Stimulated activated CD4-positive, alpha-beta T cell treated with anti-CD3 and anti-CD28 coated beads, TNF-alpha, amount 100 ng/mL, for 4 hours (primary cell): ENCODE measurements around the gene GALR2.
A peak's percentile ranks its signal among the peaks of the same experiment; 100 is the strongest.

Experiments used
- DNase-seq, 3 experiments: peaks; one replicate each; pipeline ENCODE4 v3.0.0-alpha.2; 2020; ENCODE audit warnings: low read depth in 3 of 3

Gene GALR2

DNA sequence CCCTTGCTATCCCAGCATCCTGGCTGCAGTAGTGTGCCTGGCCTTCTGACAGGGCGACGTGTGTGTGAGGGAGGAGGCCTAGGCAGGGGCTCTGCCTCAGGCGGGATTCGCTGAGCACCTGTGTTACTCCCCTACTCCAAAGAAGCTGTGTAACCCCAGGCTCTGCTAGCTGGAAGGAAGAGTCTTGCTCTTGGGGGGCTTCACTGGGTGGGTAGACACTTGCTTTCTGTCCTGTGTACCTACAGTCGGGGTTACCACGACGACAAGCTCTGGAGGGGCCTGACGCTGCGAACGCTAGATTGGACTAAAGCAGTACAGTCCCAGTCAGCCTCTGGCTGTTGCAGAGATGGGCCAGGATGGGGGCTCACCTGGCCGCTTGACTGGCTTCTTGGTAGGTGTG is 19.5 kb downstream of the GALR2 start:
- DNase-seq, result no peak

DNA sequence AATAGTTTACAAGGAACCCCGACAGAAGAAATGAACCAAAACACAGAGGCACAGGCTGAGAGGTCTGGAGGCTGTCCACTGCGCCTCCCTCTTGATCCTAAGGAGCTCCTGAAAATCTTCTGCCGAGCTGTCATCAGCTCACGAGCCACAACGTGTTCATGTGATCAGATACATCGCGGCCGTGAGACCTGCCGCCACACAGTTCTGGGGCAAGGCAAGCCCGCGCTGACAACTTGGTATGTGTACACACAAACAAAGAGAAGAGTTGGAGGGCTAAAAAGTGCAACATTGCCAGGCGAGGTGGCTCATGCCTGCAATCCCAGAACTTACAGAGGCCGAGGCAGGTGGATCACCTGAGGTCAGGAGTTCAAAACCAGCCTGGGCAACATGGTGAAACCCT is 21.4 kb downstream of the GALR2 start:
- DNase-seq, result no peak

DNA sequence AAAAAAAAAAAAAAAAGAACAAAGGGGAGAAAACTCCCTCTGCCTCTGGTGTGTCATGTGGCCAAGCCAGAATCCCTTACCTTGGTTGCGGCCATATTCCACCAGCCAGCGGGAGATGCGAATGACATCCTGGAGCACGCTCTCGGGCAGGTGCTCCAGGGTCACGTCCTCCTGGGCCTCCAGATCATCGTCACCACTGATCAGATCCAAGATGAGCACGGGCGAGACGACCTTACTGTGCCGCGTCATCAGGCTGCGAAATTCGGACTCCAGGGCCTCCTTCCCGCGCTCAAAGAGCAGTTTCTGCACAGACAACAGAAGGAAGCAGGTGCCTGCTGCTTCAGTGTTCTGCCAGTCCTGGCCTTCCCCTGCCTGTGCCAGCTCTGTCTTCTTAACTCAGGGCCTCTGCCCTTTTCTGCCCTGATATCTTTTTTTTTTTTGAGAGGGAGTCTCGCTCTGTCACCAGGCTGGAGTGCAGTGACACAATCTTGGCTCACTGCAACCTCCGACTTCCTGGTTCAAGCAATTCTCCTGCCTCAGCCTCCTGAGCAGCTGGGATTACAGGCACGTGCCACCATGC is 23.2 kb downstream of the GALR2 start:
- no peak for DNase-seq

DNA sequence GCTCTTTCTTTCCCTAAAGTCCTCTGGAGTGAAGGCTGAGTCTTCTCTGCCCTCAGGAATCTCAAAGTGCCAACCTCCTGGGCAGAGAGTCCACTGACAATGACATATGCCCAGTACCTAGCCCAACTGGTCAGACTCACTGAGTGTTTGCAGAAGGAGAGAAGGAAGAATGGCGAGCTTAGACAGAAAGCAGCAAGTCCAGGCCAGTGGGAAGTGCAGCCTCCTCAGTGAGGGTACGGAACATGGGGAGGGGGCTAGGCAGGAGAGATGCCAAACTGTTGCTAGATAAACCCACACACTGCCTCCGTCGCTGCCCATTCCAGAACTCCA is 28.3 kb downstream of the GALR2 start:
- no peak for DNase-seq

DNA sequence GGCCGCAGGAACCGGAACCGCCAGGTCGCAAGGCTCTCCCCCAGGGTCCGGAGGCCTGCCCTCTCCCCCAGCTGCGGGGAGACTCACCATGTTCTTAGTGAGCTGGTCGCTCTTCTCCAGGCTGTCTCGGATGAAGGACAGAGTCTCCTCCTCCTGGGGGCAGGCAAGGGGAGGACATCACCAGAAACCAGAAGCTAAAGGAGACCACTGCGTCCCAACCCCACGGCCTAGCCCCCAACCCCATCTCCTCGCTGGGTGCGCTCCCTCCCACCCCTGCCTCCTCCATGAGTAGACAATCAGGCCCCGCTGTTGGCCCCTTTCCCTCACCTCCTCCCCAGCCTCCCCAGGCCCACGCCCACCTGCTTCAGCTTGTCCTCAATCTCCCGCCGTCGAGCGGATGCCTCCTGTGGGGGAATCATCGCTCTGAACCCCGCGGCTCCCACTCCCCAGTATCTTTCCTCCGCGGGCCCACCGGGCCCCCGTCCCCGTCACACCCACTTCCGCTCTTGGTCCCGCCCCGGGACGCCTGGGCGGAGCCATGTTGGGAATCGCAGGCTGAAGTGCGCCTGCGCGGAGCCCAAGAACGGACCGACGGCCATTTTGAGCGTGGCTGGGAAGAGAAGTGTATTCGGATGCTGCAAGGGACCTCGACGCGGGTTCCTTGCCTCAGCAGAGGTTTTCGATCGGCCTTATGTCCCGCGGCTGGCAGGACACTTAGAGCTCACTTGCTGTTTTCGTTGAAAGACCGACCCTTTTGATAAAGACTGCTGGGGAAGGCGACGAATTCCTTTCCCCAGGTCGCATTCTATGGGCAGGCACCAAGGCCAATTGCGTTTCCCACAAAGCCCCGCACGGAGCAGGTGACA is 28.9 kb downstream of the GALR2 start, which contains the start of gene EXOC7:
TSS of gene EXOC7 (minus strand) at position 514 of the 866 bp plus-strand sequence. CDS start at position 419, 95 bp downstream.
- peak; percentile 86 to 89 (median 89) for DNase-seq

DNA sequence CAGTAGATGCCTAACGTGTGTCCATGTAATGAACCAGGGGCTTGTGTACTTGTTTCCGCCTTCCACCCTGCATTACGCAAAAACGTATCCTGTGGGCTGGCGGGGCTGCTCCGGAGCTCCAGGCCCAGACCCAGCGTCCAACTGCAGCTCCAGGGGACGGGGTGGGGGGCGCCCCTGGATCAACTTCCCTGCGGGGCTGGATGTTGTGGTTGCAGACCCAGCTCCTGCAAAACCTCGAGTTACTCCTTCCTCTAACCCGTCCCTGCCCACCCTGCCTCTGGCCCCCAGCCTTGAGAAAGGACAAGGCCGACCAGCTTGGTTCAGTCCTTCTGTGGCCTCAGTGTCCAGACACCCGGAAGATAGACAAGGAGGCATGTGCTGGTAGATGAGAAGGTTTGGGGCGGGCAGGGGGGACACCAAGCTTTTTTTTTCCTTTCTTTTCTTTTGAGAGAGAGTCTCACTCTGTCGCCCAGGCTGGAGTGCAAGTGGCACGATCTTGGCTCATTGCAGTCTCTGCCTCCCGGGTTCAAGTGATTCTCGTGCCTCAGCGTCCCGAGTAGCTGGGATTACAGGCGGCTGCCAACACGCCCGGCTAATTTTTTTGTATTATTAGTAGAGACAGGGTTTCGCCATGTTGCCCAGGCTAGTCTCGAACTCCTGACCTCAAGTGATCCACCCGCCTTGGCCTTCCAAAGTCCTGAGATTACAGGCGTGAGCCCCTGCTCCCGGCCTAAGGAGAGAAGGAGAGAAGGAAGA is 29.7 kb downstream of the GALR2 start:
- DNase-seq, result peak in 1 of 3 experiments; percentile 23

DNA sequence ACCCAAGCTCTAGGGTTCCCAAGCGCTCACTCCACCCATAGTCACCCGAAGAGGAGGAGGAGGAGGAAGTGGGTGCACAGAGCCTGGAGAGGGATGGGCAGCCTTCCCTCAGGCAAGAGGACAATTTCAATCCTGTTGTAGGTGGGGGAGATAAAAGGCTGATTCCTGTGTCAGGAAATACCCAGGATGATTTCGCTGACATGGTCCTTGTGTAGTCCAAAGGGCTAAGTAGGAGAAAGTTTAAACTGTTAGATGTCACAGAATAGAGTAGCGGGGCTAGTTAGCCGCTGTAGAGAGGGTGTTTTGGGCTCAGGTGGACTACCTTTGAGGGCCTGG is 30.3 kb downstream of the GALR2 start:
- no peak for DNase-seq

DNA sequence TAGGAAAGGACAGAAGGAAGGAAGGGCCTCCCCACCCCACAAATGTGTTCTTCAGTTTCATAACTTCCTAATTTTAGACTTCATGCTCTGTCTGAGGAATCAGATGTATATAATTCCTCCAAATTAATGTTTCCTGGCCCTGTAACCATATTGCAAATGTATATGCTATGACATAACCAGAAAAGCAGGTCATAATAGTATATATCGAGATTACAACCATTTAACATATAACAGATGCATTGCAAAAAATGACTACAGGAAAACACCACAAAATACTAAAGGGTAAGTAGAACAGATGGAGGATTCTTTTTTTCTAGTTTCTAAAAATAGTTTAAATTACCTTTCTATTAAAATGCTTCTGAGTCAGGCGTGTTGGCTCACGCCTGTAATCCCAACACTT is 32.1 kb downstream of the GALR2 start:
- DNase-seq, result no peak

DNA sequence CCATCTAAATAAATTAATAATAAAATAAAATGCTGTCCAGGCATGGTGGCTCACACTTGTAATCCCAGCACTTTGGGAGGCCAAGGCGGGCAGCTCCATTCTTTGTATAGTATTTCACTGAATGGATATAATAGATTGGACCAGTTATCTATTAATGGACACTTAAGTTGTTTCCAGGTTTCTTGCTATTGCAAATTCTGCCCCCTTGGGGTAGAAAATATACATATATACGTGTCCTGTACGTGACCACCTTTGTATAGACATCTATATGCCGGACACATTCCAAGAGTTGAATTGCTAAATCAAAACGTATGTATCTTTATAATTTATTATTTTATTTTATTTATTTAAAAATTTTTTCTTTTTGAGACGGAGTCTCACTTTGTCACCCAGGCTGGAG is 32.9 kb downstream of the GALR2 start:
- no peak for DNase-seq

DNA sequence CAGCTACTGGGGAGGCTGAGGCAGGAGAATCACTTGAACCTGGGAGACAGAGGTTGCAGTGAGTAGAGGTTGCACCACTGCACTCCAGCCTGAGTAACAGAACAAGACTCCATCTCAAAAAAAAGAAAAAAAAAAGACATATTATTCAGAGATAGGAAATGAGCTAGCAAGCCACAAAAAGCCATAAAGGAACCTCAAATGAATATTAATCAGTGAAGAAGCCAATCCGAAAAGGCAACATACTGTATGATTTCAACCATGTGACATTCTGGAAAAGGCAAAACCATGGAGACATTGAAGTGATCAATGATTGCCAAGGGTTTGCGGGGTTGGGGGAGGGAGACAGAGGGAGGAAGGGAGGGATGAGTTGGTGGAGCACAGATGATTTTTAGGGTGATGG is 37.4 kb downstream of the GALR2 start:
- DNase-seq, result no peak

DNA sequence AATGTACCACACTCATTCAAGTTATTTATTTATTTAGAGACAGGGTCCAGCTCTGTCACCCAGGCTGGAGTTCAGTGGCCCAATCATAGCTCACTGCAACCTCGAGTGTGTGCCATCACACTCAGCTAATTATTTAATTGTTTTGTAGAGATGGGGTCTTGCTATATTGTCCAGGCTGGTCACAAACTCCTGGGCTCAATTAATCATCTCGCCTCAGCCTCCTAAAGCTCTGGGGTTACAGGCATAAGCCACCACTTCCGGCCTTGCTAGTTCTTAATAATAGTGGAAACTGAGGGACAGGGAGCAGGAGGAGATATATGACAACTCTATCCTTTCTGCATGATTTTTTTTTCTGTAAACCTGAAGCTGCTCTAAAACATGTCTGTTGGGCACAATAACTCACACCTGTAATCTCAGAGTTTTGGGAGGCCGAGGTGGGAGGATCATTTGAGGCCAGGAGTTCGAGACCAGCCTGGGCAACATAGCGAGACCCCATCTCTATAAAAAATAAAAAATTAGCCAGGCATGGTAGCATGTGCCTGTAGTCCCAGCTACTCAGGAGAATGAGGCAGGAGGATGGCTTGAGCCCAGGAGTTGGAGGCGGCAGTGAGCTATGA is 40.7 kb downstream of the GALR2 start:
- DNase-seq, result no peak

DNA sequence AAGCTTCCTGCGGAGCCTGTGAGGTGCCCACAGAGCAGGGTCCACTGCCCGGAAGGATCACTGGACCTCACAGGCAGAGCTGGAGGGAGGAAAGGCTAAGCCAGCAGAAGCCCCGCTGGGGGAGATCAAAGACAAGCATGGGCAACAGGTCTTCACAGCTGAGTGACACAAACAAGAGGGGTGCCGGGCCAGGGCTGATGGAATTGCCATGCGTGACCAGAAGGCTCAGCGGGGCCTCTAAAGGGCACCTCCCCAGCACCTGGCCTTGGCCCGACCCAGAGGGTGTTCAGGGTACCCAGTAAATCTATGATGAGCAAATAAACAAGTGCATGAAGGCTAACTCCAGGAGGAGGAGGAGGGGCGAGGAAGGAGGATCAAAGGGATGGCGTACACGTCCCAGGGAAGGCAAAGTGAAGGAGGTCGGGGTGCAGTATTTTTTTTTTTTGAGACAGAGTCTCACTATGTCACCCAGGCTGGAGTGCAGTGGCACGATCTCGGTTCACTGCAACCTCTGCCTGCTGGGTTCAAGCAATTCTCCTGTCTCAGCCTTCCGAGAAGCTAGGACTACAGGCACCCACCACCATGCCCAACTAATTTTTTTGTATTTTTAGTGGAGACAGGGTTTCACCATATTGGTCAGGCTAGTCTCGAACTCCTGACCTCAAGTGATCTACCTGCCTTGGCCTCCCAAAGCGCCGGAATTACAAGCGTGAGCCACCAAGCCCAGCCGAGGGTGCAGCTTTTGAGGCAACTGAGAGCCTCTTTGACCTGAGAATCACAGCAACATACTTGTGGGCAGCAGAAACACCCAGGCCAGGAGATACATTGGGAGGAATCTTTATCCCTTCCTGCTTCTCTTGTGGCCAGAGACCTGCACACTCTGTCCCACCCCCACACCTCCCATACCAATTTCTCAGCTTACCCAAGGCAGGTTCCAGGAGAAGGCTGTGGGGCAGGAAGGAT is 45.1 kb downstream of the GALR2 start:
- no peak for DNase-seq

DNA sequence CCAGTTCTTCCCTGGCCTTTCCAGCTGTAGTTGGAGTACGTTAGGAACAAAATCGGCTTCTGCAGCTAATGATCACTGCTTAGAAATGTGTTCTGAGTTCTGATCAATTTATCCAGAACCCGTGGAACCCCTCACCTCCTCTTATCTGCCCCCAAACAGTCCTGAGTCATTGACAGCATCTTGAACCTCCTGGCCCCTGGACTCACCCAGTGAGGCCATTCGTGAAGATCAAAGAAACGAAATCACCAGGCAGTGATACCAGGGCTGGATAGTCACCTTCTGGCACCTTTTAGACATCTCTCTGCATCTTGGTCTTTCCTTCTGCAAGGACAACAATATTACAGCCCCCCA is 46.1 kb downstream of the GALR2 start:
- no peak for DNase-seq

DNA sequence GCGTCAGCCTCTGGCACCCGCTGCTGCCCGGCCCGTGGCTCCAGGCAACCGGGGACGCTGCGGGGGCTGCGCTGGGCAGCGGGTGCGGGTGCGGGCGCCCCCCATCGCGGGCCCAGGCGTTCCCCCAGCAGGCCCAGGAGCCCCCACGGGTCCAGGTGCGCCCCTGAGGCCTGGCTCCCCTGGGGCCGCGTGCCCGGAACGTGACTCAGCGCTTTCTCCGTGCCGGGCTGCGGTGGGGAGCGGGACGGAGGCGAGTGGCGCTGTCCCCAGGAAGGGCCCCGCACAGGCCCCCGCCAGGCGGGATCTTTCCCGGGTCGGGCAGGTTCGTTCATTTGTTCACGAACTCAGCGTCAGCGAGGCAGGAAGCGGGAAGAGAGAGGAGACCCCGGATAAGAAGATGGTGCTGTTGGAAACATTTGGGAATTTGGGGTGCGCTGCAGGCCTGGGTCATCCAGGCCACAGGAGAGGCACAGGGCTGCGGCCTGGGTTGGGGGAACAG is 47.4 kb downstream of the GALR2 start:
- no peak for DNase-seq

DNA sequence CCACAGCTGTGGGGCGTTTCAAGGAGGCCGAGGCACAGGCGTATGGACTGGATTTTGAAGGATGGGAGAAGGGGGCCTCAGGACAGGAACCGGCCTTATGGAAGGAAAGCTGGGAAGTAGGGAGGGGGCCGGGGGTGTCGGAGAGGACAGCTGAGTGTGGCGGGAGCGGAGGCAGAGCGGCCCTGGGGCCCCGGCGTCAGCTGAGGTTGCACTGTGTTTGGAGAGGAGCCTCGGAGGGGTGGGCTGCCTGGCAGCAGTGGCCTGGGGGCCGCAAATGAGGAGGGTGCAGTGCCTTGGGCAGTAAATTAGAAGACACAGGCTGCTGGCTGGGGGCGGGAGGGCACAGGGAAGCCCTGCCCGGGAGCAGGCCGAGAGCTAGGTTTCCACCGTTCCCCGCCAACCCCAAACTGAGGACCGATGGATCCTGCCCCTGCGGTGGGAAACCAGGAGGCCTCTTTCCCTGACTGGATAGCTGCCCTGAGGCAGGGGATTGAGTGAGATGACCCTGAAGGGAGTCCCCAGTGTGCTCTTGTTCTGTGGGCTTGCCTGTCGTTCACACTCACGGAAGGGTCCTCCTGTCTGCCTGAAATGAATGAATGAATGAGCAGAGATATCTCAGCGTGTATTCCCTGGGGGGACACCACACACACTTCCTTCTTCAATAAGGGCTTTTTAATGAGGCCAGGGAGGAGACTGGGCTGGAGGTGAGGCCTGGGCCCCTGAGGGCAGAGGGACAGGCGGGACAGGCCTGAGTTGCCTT is 48.0 kb downstream of the GALR2 start:
- no peak for DNase-seq

DNA sequence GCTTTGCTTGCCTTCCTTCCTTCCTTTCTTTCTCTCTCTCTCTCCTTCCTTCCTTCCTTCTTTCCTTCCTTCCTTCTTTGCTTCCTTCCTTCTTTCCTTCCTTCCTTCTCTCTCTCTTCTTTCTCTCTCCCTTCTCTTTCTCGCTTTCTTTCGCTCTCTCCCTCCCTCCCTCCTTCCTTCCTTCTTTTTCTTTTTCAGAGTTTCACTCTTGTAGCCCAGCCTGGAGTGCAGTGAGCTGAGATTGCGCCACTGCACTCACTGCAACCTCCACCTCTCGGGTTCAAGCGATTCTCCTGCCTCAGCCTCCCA is 48.6 kb downstream of the GALR2 start:
- DNase-seq, result no peak

DNA sequence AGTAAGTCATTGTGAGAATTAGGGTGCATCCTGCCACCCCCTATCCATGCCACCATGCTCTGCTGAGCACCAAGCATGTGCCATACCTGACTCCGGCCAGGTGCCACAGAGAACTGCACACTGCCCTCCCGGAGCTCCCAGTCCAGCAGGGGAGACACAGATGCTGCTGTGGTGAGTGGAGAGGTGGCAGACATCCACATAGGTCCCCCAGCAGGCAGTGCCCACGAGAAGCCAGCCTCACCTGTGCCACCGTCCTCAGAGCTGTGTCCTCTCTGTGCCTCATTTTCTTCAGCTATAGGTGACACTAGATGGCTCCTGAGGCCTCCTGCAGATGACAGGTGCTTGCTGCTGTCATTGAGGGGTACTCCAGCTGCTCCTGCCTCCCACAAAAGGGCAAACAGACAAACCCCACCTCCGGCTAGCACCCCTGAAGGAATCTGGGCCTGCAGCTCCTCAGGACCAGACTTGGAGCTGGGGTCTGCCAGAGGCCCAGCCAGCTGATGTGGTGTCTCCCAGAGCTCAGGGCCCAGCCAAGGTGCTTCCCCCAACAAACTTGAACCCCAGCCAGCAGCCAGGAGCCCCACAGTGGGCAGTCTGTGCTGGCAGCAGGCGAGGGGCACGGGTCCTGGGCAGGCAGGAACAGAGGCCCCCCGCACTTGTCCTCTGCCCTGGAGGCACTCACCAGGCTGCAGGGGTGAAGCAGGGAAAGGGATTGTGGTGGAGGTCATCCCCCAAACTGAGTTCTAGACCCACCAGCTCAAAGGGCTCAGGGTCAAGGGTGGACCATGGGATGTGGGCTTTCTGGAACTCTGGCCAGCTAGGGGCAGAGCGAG is 49.4 kb downstream of the GALR2 start:
- no peak for DNase-seq

DNA sequence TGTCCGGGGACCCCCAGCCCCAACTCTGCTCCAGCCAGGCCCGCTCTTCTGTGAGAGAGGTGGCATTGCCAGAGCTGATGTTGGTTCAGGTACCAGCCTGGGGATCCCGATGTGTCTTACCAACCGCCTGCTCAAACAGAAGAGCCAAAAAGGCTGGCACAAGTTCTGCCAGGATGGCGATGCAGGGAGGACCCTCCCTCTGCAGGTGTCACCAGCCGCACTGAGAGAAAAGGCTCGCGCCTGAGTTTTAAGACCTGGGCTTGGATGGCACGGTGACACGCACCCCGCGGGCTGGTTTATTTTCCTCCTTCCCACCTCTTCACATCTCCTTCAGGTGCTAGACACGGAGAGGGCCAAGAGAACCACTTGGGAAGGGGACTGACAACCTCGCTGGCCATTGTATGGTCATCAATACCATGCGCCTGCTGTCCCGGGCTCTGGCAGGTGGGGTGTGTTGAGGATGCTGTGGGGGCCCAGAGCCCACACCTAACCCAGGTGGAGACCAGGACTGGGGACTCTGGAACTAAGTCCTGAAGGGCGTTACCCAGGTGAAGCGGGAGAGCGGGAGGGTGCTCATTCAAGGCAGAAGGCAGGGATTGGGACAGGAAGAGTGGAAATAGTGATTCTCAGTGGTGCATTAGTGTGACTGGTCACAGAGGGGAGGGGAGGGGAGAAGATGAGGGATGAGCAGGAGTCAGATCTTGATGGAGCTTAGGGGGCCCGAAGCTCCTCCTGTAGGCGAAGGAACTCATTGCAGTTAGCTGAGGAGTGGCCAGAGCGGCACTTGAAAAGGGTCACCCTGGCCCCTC is 50.2 kb downstream of the GALR2 start:
- DNase-seq, result no peak

DNA sequence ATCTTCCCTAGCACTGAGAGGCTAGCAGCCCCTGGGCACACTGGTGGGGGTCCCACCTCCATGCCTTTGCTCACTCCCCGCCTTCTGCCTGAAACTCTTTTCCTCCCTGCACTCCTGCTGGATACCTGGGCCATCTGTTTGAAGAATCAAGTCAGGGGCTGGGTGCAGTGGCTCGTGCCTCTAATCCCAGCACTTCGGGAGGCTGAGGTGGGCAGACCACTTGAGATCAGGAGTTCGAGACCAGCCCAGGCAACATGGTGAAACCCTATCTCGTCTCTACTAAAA is 50.8 kb downstream of the GALR2 start:
- no peak for DNase-seq
